ENCODE measurements around the gene ACBD3. TPM values are rescaled to one million over a fixed set of nuclear protein-coding genes. Genes with fewer than 3 reads are reported as not detected.

Gene ACBD3
- 49.6 and 63.0 TPM in 2 replicates for polyA plus RNA-seq (2011; rRNA removed)
- polyA minus RNA-seq (2011; rRNA and poly(A)+ RNA removed), result 39.4 and 54.9 TPM in 2 replicates

DNA sequence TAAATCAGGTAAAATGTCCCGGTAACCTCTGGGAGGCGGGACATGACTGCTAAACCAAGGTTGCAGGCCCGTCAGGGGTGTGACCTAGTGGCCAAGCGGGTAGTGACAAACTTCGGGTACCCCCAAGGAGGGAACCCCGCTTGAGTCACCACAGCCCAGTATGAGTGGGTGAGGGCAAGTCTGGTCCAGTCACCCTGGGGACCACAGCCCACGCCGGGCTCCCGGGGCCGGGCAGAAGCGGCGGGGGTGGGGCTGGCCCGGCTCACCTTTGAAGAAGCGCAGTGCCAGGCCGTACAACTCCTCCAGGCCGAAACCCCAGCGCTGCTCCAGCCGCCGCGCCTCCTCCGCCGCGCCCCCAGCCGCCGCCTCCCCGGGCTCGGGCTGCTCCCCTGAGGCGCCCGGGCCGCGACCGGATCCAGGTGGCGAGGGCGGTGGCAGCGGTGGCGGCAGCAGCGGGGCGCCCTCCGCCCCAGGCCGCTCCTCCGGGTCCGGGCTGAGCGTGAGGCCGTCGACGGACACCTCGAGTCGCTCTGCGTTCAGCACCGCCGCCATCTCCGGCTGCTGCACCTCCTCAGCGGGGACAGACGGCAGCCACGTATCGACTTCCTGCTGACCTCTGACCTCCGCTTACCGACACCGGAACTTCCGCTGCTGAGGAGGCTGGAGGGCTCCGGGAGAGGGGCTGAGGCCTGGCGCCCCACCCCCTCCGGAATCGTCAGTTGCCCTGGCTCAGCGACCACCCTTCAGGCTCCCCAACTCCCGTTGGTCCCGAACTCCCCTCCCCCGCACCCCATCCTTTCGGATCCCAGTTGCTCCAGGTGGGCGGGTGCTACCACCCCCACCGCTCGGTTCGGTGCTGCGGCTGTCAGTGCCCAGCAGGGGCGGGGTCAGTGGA lies at the start of gene ACBD3:
ACBD3 (minus strand) TSS at position 618 of the 895 bp plus-strand sequence; CDS start at position 552, 66 bp downstream.
- DNase-seq (ENCODE audit: low read depth, low spot score), result peak; percentile 55
- Histone ChIP-seq H3K9me3 (ENCODE audit: control insufficient read depth, insufficient read depth, low read length) (no peaks in the 10 kb centered on the region), H3K27me3 (ENCODE audit: control insufficient read depth, insufficient read depth, low read length) (no peaks in the 10 kb centered on the region), H3K27ac (ENCODE audit: low read depth, low read length) (peak within 1 kb of the TSS; percentile 65), H3K4me3 (ENCODE audit: low read depth, low read length) (peak within 1 kb of the TSS; percentile 97)
- ChIA-PET CTCF (interaction anchor here (0.6 to 2.6 kb wide), 2 partner anchors 60 to 61 kb away, joined by 3 to 27 read pairs; no protein-coding TSS in a partner anchor), POLR2A (no interaction called here)
- TF ChIP-seq, protein P1, sequence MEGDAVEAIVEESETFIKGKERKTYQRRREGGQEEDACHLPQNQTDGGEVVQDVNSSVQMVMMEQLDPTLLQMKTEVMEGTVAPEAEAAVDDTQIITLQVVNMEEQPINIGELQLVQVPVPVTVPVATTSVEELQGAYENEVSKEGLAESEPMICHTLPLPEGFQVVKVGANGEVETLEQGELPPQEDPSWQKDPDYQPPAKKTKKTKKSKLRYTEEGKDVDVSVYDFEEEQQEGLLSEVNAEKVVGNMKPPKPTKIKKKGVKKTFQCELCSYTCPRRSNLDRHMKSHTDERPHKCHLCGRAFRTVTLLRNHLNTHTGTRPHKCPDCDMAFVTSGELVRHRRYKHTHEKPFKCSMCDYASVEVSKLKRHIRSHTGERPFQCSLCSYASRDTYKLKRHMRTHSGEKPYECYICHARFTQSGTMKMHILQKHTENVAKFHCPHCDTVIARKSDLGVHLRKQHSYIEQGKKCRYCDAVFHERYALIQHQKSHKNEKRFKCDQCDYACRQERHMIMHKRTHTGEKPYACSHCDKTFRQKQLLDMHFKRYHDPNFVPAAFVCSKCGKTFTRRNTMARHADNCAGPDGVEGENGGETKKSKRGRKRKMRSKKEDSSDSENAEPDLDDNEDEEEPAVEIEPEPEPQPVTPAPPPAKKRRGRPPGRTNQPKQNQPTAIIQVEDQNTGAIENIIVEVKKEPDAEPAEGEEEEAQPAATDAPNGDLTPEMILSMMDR (IDR thresholded peaks at IDR 0.05; ENCODE audit: low read depth, low read length), result no peak; the same call in 1 of the 2 replicates

DNA sequence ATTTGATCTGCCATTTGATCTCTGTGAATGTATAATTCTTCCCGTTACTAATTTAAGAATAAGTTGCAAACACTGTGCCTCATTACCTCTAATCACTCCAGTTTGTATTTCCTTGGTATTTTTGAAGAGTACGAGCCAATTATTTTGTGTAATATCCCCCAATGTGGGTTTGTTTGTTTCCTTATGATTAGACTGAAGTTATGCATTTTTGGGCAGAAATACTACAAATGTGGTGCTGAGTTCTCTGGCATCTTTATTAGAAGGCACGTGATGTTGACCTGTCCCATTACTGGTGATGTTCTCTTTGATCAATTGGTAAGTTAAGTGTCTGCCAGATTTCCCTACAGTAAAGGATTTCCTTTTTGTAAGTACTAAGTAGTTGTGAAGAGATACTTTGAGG lies 47.3 kb upstream of the ACBD3 start:
- H3K9me3 ChIP-seq (ENCODE audit: control insufficient read depth, insufficient read depth, low read length), result no peaks in the 10 kb centered on the region
- TF ChIP-seq, protein P1 (IDR thresholded peaks at IDR 0.05; ENCODE audit: low read depth, low read length), result no peak
- H3K27me3 ChIP-seq (ENCODE audit: control insufficient read depth, insufficient read depth, low read length), result no peaks in the 10 kb centered on the region
- DNase-seq (ENCODE audit: low read depth, low spot score), result no peak
- no peak overlapping the region for H3K27ac ChIP-seq (ENCODE audit: low read depth, low read length)
- POLR2A ChIA-PET, result no interaction called here
- CTCF ChIA-PET, result interaction anchor here (1.0 to 1.7 kb wide), 2 partner anchors 36 to 169 kb away, joined by 4 read pairs; no protein-coding TSS in a partner anchor
- no peak overlapping the region for H3K4me3 ChIP-seq (ENCODE audit: low read depth, low read length)

DNA sequence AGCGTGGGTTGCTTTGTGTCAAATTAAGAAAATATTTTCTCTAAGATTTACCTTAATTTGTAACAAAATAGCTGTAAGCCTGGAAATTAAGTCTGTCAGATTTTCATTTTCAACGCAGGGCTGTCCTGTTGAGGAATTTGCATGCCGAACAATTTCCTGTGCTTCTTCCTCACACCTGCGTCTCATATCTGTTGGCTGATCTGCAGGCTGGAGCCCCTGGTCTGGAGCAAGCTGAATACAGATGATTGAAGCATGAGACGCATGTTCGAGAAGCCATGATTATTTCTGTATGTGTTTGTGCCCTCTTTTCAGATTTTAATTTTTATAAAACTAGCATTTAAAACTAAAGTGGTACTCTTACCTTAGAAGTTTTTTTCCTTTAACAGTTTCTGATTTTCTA lies 46.8 kb upstream of the ACBD3 start:
- no peak overlapping the region for H3K4me3 ChIP-seq (ENCODE audit: low read depth, low read length)
- TF ChIP-seq, protein P1 (IDR thresholded peaks at IDR 0.05; ENCODE audit: low read depth, low read length), result no peak
- DNase-seq (ENCODE audit: low read depth, low spot score), result no peak
- ChIA-PET CTCF (interaction anchor here (1.5 to 1.7 kb wide), 2 partner anchors 108 to 169 kb away, joined by 4 read pairs; no protein-coding TSS in a partner anchor), POLR2A (no interaction called here)
- H3K9me3 ChIP-seq (ENCODE audit: control insufficient read depth, insufficient read depth, low read length), result no peaks in the 10 kb centered on the region
- H3K27ac ChIP-seq (ENCODE audit: low read depth, low read length), result no peak overlapping the region
- no peaks in the 10 kb centered on the region for H3K27me3 ChIP-seq (ENCODE audit: control insufficient read depth, insufficient read depth, low read length)

DNA sequence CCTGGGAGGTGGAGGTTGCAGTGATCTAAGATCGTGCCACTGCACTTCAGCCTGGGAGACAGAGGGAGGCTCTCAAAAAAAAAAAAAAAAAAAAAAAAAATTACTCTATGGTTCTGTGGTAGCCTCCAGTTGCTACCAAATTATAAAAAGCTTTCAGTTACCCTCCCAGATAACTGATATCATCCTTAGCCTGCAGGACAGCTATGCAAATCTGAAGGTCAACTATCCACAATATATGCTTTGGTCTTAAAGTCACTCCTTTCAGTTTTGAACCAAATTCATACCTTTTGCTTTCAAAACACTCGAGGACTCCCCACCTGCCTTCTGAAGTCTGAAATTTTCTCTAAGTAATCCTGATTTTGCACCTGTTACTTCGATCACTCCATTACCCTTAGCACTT lies 40.1 kb upstream of the ACBD3 start:
- DNase-seq (ENCODE audit: low read depth, low spot score), result no peak
- TF ChIP-seq, protein P1 (IDR thresholded peaks at IDR 0.05; ENCODE audit: low read depth, low read length), result no peak
- peaks cover 10% of the 10 kb centered on the region for H3K27me3 ChIP-seq (ENCODE audit: control insufficient read depth, insufficient read depth, low read length)
- H3K4me3 ChIP-seq (ENCODE audit: low read depth, low read length), result no peak overlapping the region
- ChIA-PET POLR2A (no interaction called here), CTCF (no interaction called here)
- no peak overlapping the region for H3K27ac ChIP-seq (ENCODE audit: low read depth, low read length)
- H3K9me3 ChIP-seq (ENCODE audit: control insufficient read depth, insufficient read depth, low read length), result no peaks in the 10 kb centered on the region

DNA sequence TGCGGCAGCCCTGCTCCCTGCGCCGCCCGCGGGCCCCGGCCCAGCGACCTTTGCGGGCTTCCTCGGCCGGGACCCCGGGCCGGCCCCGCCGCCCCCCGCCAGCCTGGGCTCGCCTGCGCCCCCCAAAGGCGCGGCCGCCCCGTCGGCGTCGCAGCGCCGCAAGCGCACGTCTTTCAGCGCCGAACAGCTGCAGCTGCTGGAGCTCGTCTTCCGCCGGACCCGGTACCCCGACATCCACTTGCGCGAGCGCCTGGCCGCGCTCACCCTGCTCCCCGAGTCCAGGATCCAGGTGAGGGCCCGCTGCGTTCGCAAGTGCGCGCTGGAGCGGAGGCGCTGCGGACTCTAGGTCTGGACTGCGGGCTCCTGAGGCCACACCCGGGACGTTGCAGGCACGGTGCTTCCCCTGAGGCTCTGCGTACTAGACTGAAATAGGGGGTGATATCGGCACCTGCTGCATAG lies 37.3 kb upstream of the ACBD3 start:
- ChIA-PET CTCF (interaction anchor here (1.6 kb wide), 1 partner anchor 27 kb away, joined by 4 read pairs; no protein-coding TSS in a partner anchor), POLR2A (no interaction called here)
- Histone ChIP-seq H3K9me3 (ENCODE audit: control insufficient read depth, insufficient read depth, low read length) (no peaks in the 10 kb centered on the region), H3K27ac (ENCODE audit: low read depth, low read length) (no peak overlapping the region), H3K4me3 (ENCODE audit: low read depth, low read length) (peak overlapping the region; percentile 54), H3K27me3 (ENCODE audit: control insufficient read depth, insufficient read depth, low read length) (peaks cover 10% of the 10 kb centered on the region)
- no peak for DNase-seq (ENCODE audit: low read depth, low spot score)
- TF ChIP-seq, protein P1 (IDR thresholded peaks at IDR 0.05; ENCODE audit: low read depth, low read length), result no peak

Data from AG04450 (cell line).